SK-N-SH treated with all-trans-retinoic acid at 6 μM for 48 hours (cell line): ENCODE data around the gene HOXC9.

Source experiments
- ATAC-seq: fragments of 200-7000 bp; cut with Tn5 transposase; 3 replicates; pipeline ENCODE4 v1.9.1; 2020; ENCODE audit warnings: mild to moderate bottlenecking, moderate library complexity
- ESRRG ChIP-seq: fragments of 250-450 bp; sonication (Bioruptor Pico); IDR thresholded peaks from 2 replicates; pipeline ENCODE4 v1.6.1; 2021; ENCODE audit warnings: mild to moderate bottlenecking
- GLIS3 ChIP-seq: fragments of 250-450 bp; sonication (Bioruptor Pico); IDR thresholded peaks from 2 replicates; pipeline ENCODE4 v1.5.0; 2020; ENCODE audit warnings: mild to moderate bottlenecking, moderate library complexity
- OSR1 ChIP-seq: fragments of 250-450 bp; sonication (Bioruptor Pico); IDR thresholded peaks from 2 replicates; pipeline ENCODE4 v1.8.0; 2022; ENCODE audit warnings: moderate library complexity, mild to moderate bottlenecking, inconsistent platforms
- PPARA ChIP-seq: fragments of 250-450 bp; sonication (Bioruptor Pico); IDR thresholded peaks from 2 replicates; pipeline ENCODE4 v1.5.0; 2020; ENCODE audit warnings: mild to moderate bottlenecking, borderline replicate concordance
- SNAI2 ChIP-seq: fragments of 250-450 bp; sonication (Bioruptor Pico); IDR thresholded peaks from 2 replicates; pipeline ENCODE4 v1.5.0; 2020; ENCODE audit warnings: mild to moderate bottlenecking, moderate library complexity
- TOX ChIP-seq: fragments of 250-450 bp; sonication (Bioruptor Pico); IDR thresholded peaks from 2 replicates; pipeline ENCODE4 v1.8.0; 2021; ENCODE audit warnings: mild to moderate bottlenecking, moderate library complexity, borderline replicate concordance
- ZFP3 ChIP-seq: fragments of 250-450 bp; sonication (Bioruptor Pico); IDR thresholded peaks from 2 replicates; pipeline ENCODE4 v1.5.0; 2020; ENCODE audit warnings: mild to moderate bottlenecking, moderate library complexity
- ZFP30 ChIP-seq: fragments of 450-650 bp; formaldehyde crosslinking; IDR thresholded peaks from 2 replicates; pipeline ENCODE4 v1.5.0; 2022; ENCODE audit warnings: mild to moderate bottlenecking, moderate library complexity
- ZNF70 ChIP-seq: fragments of 450-650 bp; formaldehyde crosslinking; IDR thresholded peaks from 2 replicates; pipeline ENCODE4 v1.5.0; 2020; ENCODE audit warnings: mild to moderate bottlenecking, moderate library complexity
- ZNF8 ChIP-seq: fragments of 450-650 bp; formaldehyde crosslinking; IDR thresholded peaks from 2 replicates; pipeline ENCODE4 v1.5.0; 2020; ENCODE audit warnings: mild to moderate bottlenecking, moderate library complexity
- TF ChIP-seq, protein P1 (sequence below): fragments of 250-450 bp; sonication (Bioruptor Pico); IDR thresholded peaks from 2 replicates; pipeline ENCODE4 v1.8.0; 2021; ENCODE audit warnings: low read depth, mild to moderate bottlenecking, moderate library complexity, borderline replicate concordance
- TF ChIP-seq, protein P2 (sequence below): fragments of 250-450 bp; sonication (Bioruptor Pico); IDR thresholded peaks from 2 replicates; pipeline ENCODE4 v1.5.1; 2020; ENCODE audit warnings: low read depth, mild to moderate bottlenecking, moderate library complexity
- TF ChIP-seq, protein P3 (sequence below): fragments of 250-450 bp; sonication (Bioruptor Pico); IDR thresholded peaks from 2 replicates; pipeline ENCODE4 v1.8.0; 2020; ENCODE audit warnings: mild to moderate bottlenecking, moderate library complexity, borderline replicate concordance
- TF ChIP-seq, protein P4 (sequence below): fragments of 250-450 bp; sonication (Bioruptor Pico); IDR thresholded peaks from 2 replicates; pipeline ENCODE4 v1.5.1; 2021; ENCODE audit warnings: mild to moderate bottlenecking, moderate library complexity

HOXC9 gene

DNA sequence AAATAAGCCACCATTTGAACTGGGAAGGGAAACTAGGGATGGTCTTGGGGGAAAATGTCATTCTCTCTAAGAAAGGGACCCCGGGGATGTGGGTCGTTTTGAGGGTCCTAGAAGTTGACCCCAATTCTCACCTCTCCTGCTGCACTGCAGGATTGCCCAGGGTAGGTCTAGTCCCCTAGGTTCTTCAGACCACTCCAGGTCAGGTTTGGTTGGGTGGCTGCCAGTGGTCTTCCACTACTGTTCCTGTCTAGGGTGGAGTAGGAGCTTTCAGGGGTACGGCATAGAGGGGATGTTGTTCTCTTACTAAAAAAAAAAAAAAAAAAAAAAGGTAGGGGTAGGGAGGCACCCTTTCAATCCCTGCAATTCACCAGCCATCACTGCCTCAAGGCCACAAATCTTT is 16.1 kb downstream of the HOXC9 start:
- no peak for ATAC-seq

DNA sequence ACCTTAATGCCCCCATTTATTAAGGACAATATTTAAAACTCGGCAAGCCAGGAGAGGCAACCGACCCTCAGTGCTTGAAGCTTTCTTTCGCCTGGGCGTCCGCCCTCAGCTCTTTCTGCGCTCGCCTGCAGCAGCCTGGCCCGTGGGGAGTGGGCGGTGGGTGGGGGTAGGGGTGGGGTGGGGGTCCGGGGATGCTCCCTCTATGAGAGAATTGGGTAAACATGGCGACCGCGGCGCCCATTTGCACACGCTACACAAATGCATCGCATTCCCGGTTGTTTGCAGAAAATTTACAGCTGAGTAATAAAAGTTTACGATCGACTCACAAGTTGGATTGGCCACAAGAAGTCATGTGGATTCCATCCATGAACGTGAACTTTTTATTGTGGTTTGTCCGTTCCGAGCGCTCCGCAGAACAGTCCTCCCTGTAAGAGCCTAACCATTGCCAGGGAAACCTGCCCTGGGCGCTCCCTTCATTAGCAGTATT is 16.6 kb downstream of the HOXC9 start:
- ATAC-seq: peak; percentile 58
- no peak for TF ChIP-seq ZFP30 (CRISPR knock-in tag)

More for the DNA sequence above, 16.1 kb downstream of the HOXC9 start:
- TF ChIP-seq TOX (CRISPR knock-in tag) (no peak), ZFP30 (CRISPR knock-in tag) (no peak), GLIS3 (CRISPR knock-in tag) (no peak), ZNF8 (CRISPR knock-in tag) (no peak), PPARA (CRISPR knock-in tag) (no peak), SNAI2 (CRISPR knock-in tag) (no peak)
- TF ChIP-seq, protein P1, sequence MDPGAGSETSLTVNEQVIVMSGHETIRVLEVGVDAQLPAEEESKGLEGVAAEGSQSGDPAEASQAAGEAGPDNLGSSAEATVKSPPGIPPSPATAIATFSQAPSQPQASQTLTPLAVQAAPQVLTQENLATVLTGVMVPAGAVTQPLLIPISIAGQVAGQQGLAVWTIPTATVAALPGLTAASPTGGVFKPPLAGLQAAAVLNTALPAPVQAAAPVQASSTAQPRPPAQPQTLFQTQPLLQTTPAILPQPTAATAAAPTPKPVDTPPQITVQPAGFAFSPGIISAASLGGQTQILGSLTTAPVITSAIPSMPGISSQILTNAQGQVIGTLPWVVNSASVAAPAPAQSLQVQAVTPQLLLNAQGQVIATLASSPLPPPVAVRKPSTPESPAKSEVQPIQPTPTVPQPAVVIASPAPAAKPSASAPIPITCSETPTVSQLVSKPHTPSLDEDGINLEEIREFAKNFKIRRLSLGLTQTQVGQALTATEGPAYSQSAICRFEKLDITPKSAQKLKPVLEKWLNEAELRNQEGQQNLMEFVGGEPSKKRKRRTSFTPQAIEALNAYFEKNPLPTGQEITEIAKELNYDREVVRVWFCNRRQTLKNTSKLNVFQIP (CRISPR knock-in tag): no peak

DNA sequence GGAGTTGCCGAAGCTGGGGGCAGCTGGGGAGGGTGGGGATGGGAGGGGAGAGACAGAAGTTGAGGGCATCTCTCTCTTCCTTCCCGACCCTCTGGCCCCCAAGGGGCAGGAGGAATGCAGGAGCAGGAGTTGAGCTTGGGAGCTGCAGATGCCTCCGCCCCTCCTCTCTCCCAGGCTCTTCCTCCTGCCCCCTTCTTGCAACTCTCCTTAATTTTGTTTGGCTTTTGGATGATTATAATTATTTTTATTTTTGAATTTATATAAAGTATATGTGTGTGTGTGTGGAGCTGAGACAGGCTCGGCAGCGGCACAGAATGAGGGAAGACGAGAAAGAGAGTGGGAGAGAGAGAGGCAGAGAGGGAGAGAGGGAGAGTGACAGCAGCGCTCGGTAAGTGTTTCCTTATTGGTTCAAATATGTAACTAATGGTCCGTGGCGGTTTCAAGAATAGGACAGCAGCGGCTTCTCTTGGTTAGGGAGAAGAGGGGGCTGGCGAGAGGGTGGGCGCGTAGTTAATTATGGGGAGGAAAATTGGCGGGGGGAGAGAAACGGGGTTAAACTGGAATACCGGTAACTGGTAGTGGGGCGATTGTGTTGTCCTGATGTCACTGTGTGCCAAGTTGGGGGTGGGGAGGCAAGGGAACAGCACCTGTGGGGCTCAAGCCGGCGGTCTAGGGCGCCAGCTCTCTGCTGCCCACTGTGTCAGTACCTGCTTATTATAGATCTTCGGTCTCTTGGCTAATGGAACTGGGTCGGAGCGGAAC is 17.2 kb downstream of the HOXC9 start:
- peak; percentile 66 for ATAC-seq
- TF ChIP-seq ESRRG (CRISPR knock-in tag): no peak
- TF ChIP-seq, protein P2, sequence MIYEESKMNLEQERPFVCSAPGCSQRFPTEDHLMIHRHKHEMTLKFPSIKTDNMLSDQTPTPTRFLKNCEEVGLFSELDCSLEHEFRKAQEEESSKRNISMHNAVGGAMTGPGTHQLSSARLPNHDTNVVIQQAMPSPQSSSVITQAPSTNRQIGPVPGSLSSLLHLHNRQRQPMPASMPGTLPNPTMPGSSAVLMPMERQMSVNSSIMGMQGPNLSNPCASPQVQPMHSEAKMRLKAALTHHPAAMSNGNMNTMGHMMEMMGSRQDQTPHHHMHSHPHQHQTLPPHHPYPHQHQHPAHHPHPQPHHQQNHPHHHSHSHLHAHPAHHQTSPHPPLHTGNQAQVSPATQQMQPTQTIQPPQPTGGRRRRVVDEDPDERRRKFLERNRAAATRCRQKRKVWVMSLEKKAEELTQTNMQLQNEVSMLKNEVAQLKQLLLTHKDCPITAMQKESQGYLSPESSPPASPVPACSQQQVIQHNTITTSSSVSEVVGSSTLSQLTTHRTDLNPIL (CRISPR knock-in tag): no peak
- TF ChIP-seq, protein P3, sequence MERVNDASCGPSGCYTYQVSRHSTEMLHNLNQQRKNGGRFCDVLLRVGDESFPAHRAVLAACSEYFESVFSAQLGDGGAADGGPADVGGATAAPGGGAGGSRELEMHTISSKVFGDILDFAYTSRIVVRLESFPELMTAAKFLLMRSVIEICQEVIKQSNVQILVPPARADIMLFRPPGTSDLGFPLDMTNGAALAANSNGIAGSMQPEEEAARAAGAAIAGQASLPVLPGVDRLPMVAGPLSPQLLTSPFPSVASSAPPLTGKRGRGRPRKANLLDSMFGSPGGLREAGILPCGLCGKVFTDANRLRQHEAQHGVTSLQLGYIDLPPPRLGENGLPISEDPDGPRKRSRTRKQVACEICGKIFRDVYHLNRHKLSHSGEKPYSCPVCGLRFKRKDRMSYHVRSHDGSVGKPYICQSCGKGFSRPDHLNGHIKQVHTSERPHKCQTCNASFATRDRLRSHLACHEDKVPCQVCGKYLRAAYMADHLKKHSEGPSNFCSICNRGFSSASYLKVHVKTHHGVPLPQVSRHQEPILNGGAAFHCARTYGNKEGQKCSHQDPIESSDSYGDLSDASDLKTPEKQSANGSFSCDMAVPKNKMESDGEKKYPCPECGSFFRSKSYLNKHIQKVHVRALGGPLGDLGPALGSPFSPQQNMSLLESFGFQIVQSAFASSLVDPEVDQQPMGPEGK: no peak
- TF ChIP-seq ZFP30 (CRISPR knock-in tag): no peak
- TF ChIP-seq ZFP3 (CRISPR knock-in tag): no peak
- TF ChIP-seq, protein P4, sequence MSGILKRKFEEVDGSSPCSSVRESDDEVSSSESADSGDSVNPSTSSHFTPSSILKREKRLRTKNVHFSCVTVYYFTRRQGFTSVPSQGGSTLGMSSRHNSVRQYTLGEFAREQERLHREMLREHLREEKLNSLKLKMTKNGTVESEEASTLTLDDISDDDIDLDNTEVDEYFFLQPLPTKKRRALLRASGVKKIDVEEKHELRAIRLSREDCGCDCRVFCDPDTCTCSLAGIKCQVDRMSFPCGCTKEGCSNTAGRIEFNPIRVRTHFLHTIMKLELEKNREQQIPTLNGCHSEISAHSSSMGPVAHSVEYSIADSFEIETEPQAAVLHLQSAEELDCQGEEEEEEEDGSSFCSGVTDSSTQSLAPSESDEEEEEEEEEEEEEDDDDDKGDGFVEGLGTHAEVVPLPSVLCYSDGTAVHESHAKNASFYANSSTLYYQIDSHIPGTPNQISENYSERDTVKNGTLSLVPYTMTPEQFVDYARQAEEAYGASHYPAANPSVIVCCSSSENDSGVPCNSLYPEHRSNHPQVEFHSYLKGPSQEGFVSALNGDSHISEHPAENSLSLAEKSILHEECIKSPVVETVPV (CRISPR knock-in tag): no peak
- no peak for TF ChIP-seq OSR1 (CRISPR knock-in tag)
- TF ChIP-seq, all 23 proteins: peak for 0

DNA sequence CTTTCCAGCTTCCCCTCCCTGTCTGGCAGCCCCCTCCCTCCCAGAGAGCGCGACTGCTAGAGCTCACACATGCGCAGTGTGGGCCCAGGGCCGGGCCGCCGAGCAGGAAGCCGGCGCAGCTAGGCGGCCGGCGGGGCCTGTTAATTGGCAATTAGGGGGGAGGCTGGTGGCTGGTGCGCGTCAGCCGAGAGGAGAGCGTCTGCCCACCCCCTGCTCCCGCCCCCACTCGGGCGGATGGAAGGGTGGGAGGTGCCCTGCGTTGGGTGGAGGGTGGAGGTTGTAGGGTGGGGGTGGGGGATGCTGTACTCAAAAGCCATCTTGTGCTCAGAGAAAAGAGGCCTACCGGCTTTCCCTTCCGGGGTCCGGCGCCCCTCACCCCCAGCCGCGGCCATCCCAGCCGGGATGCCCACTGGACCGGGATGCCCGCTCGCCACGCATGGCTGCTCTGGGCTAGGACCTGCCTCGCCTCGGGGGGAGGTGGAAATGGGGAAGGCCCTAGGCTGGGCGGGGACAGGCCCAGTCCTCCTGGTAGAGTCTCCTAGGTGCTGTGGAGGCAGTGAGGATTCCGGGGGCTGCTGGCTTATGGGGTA is 18.0 kb downstream of the HOXC9 start:
- peak; percentile 85 for ATAC-seq

More for the DNA sequence above, 18.0 kb downstream of the HOXC9 start:
- TF ChIP-seq OSR1 (CRISPR knock-in tag): no peak
- TF ChIP-seq, protein P4 (CRISPR knock-in tag): 0 out of 2 replicates have a peak, but pooled peaks have one; percentile 9
- no peak; the same call in 1 of the 2 replicates for TF ChIP-seq ZNF70 (CRISPR knock-in tag)
- TF ChIP-seq, protein P3: peak; percentile 58; the same call in 1 of the 2 replicates
- 0 out of 2 replicates have a peak, but pooled peaks have one; percentile 18 for TF ChIP-seq ZNF8 (CRISPR knock-in tag)
